ENCODE measurements around the gene SPRED3.
A peak's percentile ranks its signal among the peaks of the same experiment; 100 is the strongest.
"Not testable (repeated sequence)": the region's sequence is repeated elsewhere in the genome, so short reads cannot be mapped to it uniquely, and the experiment has no call there.

SPRED3 gene, protein sequence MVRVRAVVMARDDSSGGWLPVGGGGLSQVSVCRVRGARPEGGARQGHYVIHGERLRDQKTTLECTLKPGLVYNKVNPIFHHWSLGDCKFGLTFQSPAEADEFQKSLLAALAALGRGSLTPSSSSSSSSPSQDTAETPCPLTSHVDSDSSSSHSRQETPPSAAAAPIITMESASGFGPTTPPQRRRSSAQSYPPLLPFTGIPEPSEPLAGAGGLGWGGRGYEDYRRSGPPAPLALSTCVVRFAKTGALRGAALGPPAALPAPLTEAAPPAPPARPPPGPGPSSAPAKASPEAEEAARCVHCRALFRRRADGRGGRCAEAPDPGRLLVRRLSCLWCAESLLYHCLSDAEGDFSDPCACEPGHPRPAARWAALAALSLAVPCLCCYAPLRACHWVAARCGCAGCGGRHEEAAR

DNA sequence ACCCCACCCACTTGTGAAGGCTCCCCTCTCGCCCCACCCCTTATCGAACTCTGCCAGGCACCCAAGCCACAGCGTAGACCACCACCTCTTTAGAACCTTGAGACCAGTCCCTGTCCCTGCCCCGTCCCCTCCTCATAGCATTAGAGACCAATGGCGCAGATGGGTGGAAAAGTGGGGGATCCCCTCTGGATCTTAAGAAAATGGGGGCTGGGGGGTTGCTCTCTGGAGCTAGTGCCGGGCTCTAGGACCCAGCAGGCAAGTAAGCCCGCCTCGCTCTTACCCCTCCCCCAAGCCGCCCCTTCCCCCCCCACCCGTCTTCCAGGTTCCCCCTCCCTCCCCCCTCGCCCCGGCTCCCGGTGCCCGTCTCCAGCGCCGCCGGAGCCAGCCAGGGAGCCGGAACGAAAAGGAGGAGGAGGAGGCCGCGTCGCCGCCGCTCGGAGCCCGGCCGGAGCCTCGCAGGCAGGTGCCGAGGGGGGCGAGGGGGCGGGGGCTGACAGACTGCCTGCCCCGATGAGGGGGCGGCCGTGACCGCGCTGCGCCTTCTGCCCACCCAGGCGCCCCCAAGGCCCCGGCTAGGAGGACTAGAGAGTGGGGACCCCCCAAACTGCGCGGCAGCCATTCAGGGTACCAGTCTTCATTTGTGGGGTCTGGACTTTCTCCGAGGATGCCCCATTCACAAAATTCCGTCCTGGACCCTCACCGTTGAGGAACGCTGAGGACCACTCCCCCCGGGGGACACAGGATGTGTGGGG lies at the start of gene SPRED3:
TSS of gene SPRED3 (plus strand) at position 349 of the 752 bp plus-strand sequence. CDS start 1,606 bp downstream, outside the sequence.
- no peak within 1 kb of the TSS for H3K9ac ChIP-seq (ENCODE audit: low read length)
- peaks cover 13% of the 10 kb centered on the region for H3K27me3 ChIP-seq (ENCODE audit: control insufficient read depth, insufficient read depth, low read length)
- H3K27ac ChIP-seq (ENCODE audit: low read depth, low read length), result no peak within 1 kb of the TSS
- H3K4me3 ChIP-seq (ENCODE audit: low read length), result peak within 1 kb of the TSS; percentile 52
- peaks cover under 1% of the 10 kb centered on the region for H3K36me3 ChIP-seq (ENCODE audit: control insufficient read depth, insufficient read depth, low read length)
- H3K4me1 ChIP-seq (ENCODE audit: control insufficient read depth, insufficient read depth, low read length), result no peaks in the 10 kb centered on the region

DNA sequence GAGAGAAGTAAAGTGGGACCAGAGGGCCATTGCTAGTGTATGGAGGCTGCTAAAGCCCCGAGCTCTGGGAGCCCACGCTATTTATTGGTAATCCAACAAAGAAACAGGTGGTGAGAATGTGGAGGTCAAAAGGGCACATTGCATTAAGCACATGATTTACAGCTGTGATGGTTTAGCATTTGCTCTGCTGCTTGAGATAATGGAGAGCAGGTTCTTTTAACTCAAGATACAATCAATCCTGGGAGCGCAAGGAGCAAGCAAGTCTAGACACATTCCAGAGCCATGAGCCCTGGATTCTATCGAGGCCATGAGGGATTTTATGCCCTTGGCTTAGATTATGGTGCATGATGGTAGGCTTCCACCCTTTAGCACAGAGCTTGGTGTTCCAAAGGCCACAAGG lies 49.5 kb upstream of the SPRED3 start:
- not testable (repeated sequence) for H3K36me3 ChIP-seq (ENCODE audit: control insufficient read depth, insufficient read depth, low read length); H3K27me3 ChIP-seq (ENCODE audit: control insufficient read depth, insufficient read depth, low read length); H3K4me3 ChIP-seq (ENCODE audit: low read length); H3K27ac ChIP-seq (ENCODE audit: low read depth, low read length); H3K4me1 ChIP-seq (ENCODE audit: control insufficient read depth, insufficient read depth, low read length); H3K9ac ChIP-seq (ENCODE audit: low read length)

DNA sequence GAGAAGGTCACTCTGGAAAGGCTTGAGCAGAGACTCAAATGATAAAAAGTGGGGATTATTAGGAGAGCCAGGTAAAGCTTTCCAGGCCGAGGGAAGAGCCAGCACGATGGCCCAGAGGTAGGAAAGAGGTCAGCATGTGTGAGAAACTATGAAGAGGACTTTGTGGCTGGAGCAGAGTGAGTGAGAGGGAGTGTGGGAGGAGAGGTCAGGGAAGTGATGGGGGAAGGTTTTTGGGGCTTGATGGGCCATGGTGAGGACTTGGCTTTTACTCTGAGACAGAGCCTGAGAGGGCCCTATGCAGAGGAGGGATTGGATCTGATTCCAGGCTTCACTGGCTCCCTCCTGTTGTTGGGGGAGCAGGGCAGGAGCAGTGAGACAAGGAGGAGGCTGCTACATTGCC lies 47.6 kb upstream of the SPRED3 start:
- no peak overlapping the region for H3K9ac ChIP-seq (ENCODE audit: low read length)
- H3K27me3 ChIP-seq (ENCODE audit: control insufficient read depth, insufficient read depth, low read length), result no peaks in the 10 kb centered on the region
- H3K4me1 ChIP-seq (ENCODE audit: control insufficient read depth, insufficient read depth, low read length), result no peaks in the 10 kb centered on the region
- H3K27ac ChIP-seq (ENCODE audit: low read depth, low read length), result no peak overlapping the region
- H3K4me3 ChIP-seq (ENCODE audit: low read length), result no peak overlapping the region
- H3K36me3 ChIP-seq (ENCODE audit: control insufficient read depth, insufficient read depth, low read length), result no peaks in the 10 kb centered on the region

DNA sequence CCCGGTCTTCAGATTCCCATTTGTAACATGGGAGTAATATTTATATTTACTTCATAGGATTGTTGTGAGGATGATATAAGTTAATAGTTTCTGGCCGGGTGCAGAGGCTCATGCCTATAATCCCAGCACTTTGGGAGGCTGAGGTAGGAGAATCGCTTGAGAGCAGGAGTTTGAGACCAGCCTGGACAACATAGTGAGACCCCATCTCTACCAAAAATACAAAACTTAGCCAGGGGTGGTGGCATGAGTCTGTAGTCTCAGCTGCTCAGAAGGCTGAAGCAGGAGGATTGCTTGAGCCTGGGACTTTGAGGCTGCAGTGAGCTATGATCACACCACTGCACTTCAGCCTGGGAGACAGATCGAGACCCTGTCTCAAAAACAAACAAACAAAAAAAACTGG lies 41.7 kb upstream of the SPRED3 start:
- Histone ChIP-seq H3K27me3 (ENCODE audit: control insufficient read depth, insufficient read depth, low read length) (no peaks in the 10 kb centered on the region), H3K27ac (ENCODE audit: low read depth, low read length) (no peak overlapping the region), H3K4me1 (ENCODE audit: control insufficient read depth, insufficient read depth, low read length) (no peaks in the 10 kb centered on the region), H3K9ac (ENCODE audit: low read length) (no peak overlapping the region), H3K4me3 (ENCODE audit: low read length) (no peak overlapping the region), H3K36me3 (ENCODE audit: control insufficient read depth, insufficient read depth, low read length) (no peaks in the 10 kb centered on the region)

DNA sequence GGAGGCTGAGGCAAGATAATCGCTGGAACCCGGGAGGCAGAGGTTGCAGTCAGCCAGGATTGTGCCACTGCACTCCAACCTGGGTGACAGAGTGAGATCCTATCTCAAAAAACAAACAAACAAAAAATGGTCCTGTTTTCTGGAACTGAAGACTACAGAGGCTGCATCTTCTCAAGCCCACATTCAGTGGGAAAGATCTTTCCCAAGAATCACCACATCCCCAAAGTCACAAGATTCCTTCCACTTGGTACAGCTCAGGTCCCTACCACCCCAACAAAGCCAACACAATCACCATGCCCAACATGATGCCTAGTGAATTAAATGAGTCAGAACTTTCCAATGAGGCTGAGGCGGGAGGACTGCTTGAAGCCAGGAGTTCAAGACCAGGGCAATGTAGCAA lies 37.6 kb upstream of the SPRED3 start:
- Histone ChIP-seq H3K27me3 (ENCODE audit: control insufficient read depth, insufficient read depth, low read length) (peaks cover 2% of the 10 kb centered on the region), H3K4me3 (ENCODE audit: low read length) (no peak overlapping the region), H3K9ac (ENCODE audit: low read length) (no peak overlapping the region), H3K27ac (ENCODE audit: low read depth, low read length) (no peak overlapping the region), H3K36me3 (ENCODE audit: control insufficient read depth, insufficient read depth, low read length) (no peaks in the 10 kb centered on the region), H3K4me1 (ENCODE audit: control insufficient read depth, insufficient read depth, low read length) (no peaks in the 10 kb centered on the region)

DNA sequence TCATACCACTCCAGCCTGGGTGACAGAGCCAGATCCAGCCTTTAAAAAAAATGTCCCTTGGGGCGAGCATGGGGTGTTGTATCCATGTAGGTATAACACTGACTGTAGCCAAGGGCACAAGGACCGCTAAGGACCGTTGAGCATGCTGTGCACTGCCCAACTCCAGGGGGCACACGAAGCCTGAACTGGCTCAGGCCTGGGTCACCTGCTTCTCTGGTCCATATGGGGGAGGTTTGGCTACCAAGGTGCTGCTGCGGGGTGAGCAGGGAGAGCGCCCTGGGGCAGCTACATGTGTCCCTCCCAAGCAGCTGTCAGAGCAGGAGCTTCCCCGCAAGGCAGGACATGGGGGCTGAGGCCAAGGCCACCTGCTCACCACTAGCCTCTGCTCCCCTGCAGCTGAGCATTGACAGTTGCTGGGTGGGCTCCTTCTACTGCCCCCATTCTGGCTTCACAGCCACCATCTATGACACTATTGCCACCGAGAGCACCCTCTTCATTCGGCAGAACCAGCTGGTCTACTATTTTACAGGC lies 36.6 kb upstream of the SPRED3 start:
- Histone ChIP-seq H3K27me3 (ENCODE audit: control insufficient read depth, insufficient read depth, low read length) (peaks cover 9% of the 10 kb centered on the region), H3K9ac (ENCODE audit: low read length) (no peak overlapping the region)

DNA sequence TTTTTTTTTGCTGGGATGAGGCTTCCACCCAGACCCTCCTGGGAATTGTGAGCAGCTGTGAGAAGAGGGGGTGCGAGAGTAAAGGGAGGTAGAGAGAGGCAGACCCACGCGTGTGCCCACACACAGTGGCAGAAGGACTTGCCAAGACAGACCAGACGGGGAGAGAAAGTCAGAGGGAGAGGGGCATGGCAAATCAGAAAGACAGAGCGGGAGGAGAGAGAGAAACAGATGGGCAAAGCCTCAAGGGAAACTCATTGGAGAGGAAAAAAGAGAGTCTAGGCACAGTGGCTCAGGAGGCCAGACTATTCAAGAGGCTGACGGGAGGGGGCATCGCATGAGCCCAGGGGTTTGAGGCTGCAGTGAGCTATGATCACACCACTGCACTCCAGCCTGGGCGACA lies 35.9 kb upstream of the SPRED3 start:
- H3K27me3 ChIP-seq (ENCODE audit: control insufficient read depth, insufficient read depth, low read length), result peaks cover 9% of the 10 kb centered on the region
- no peaks in the 10 kb centered on the region for H3K4me1 ChIP-seq (ENCODE audit: control insufficient read depth, insufficient read depth, low read length)
- H3K9ac ChIP-seq (ENCODE audit: low read length), result no peak overlapping the region
- H3K4me3 ChIP-seq (ENCODE audit: low read length), result no peak overlapping the region
- H3K27ac ChIP-seq (ENCODE audit: low read depth, low read length), result no peak overlapping the region
- H3K36me3 ChIP-seq (ENCODE audit: control insufficient read depth, insufficient read depth, low read length), result no peaks in the 10 kb centered on the region

More for the DNA sequence above, 36.6 kb upstream of the SPRED3 start:
- H3K4me1 ChIP-seq (ENCODE audit: control insufficient read depth, insufficient read depth, low read length), result no peaks in the 10 kb centered on the region
- H3K27ac ChIP-seq (ENCODE audit: low read depth, low read length), result no peak overlapping the region
- no peak overlapping the region for H3K4me3 ChIP-seq (ENCODE audit: low read length)
- no peaks in the 10 kb centered on the region for H3K36me3 ChIP-seq (ENCODE audit: control insufficient read depth, insufficient read depth, low read length)

DNA sequence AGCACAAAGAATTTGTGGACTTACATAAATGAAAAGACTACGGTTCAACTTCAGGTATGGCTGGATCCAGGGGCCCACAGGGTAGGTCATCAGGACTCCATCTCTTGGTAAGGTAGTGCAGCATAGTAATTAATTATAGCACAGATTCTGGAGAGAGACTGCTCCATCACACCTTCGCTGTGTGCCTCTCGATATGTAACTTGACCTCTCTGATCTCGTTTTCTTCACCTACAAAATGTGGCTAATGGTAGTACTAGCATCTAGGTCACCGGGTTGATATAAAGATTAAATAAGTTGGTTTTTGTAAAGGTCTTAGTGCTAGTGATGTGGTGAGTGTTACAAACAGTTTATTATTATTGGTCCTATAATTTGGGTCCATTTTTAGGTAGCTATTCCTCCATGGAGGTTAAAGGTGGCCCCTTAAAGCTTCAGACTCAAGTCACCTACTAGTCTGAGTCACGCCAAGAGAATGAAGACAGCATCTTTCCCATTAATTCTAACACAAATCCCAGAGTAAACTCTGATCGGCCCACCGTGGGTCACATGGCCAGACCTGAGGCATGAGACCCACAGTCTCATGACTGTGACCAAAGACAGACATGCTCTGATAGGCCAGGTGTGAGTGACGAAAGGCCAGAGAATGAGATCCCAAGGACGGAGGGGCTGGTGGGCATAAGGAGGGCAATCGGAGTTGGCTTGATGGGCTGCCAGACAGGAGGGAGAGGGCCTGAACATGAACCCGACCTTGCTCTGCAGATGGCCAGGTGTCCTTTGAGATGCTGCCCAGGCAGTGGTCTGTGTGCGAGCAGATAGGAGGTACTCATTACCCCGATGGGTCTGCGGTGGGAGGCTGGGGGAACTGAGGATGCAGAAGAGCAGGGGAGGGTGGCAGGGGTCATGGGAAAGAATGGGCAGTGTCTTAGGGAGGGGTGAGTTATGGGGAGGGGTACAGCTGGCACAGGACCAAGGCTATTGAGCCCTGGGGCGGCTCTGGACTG lies 32.5 kb upstream of the SPRED3 start:
- Histone ChIP-seq H3K36me3 (ENCODE audit: control insufficient read depth, insufficient read depth, low read length) (no peaks in the 10 kb centered on the region), H3K27me3 (ENCODE audit: control insufficient read depth, insufficient read depth, low read length) (peaks cover 16% of the 10 kb centered on the region), H3K4me3 (ENCODE audit: low read length) (no peak overlapping the region), H3K27ac (ENCODE audit: low read depth, low read length) (no peak overlapping the region), H3K4me1 (ENCODE audit: control insufficient read depth, insufficient read depth, low read length) (no peaks in the 10 kb centered on the region), H3K9ac (ENCODE audit: low read length) (no peak overlapping the region)

DNA sequence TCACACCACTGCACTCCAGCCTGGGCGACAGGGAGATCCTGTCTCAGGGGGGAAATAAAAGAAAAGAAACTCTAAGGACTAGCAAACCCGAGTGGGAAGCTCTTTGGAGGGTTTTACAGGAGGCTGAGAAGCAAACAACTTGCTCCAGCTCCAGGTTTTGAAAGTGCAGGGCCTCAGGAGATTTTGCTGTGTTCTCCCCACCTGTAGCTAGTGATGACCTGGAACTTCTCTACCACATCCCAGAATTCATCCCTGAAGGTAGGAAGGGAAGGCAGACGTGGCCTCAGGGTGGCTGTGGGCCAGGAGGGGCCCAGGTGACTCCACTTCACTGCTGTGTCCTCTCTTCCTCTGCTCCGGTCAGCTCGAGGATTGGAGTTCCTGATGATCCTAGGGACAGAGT lies 30.4 kb upstream of the SPRED3 start:
- H3K9ac ChIP-seq (ENCODE audit: low read length), result no peak overlapping the region
- H3K27me3 ChIP-seq (ENCODE audit: control insufficient read depth, insufficient read depth, low read length), result peaks cover 17% of the 10 kb centered on the region
- no peak overlapping the region for H3K27ac ChIP-seq (ENCODE audit: low read depth, low read length)
- no peak overlapping the region for H3K4me3 ChIP-seq (ENCODE audit: low read length)
- no peaks in the 10 kb centered on the region for H3K36me3 ChIP-seq (ENCODE audit: control insufficient read depth, insufficient read depth, low read length)
- H3K4me1 ChIP-seq (ENCODE audit: control insufficient read depth, insufficient read depth, low read length), result no peaks in the 10 kb centered on the region

DNA sequence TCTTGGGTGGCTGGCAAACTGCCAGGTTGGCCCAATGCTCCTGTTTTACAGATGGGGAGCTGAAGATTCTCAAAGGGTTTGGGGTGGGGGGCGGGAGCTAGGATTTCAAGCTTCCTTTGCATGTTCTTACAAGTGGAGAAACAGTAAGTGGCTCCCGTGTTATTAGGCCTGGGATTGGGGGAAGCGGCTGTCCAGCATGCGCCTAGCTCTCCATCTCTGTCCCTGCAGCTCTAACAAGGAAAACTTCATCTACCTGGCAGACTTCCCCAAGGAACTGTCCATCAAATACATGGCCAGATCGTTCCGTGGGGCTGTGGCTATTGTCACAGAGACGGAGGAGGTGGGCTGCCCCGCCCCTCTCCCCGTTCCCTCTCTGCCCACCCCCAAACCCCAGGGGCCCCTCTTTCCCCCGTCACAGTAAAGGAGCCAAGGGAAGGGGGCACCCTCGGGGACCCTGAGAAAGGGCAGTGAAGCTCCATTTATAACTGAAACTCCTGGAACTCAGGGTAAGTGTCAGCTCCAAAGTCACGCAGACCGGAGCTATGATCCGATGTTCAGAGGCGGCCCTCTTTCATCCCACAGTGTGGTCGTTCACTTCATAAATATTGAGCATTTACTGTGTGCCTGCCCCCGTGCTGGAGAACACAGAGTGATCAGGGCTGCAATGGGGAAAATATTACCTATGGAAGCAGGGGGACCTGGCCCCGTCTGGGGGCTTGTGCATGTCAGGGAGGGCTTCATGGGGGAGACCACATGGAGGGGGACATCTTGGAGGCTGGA lies 29.1 kb upstream of the SPRED3 start:
- H3K4me3 ChIP-seq (ENCODE audit: low read length), result no peak overlapping the region
- no peak overlapping the region for H3K9ac ChIP-seq (ENCODE audit: low read length)
- H3K27ac ChIP-seq (ENCODE audit: low read depth, low read length), result no peak overlapping the region
- H3K4me1 ChIP-seq (ENCODE audit: control insufficient read depth, insufficient read depth, low read length), result no peaks in the 10 kb centered on the region
- H3K27me3 ChIP-seq (ENCODE audit: control insufficient read depth, insufficient read depth, low read length), result peaks cover 17% of the 10 kb centered on the region
- H3K36me3 ChIP-seq (ENCODE audit: control insufficient read depth, insufficient read depth, low read length), result no peaks in the 10 kb centered on the region

DNA sequence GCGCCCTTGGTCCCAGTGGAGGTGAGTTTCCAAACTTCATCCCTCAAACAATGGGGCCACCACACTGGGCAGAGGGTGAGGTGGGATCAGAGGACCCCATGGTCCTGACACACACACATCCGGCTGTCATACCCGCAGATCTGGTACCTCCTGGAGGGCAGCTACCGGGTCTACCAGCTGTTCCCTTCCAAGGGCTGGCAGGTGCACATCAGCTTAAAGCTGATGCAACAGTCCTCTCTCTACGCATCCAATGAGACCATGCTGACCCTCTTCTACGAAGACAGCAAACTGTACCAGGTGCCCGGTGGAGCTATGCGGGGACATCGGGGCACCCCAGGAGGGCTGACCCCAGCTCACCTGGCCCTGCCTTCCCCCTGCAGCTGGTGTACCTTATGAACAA lies 28.1 kb upstream of the SPRED3 start:
- Histone ChIP-seq H3K27ac (ENCODE audit: low read depth, low read length) (no peak overlapping the region), H3K4me1 (ENCODE audit: control insufficient read depth, insufficient read depth, low read length) (no peaks in the 10 kb centered on the region), H3K4me3 (ENCODE audit: low read length) (no peak overlapping the region), H3K27me3 (ENCODE audit: control insufficient read depth, insufficient read depth, low read length) (peaks cover 15% of the 10 kb centered on the region), H3K36me3 (ENCODE audit: control insufficient read depth, insufficient read depth, low read length) (no peaks in the 10 kb centered on the region), H3K9ac (ENCODE audit: low read length) (no peak overlapping the region)
